NCI-H774 (cell line): ENCODE data around the gene TEKT5.
"Not testable (repeated sequence)": the region's sequence is repeated elsewhere in the genome, so short reads cannot be mapped to it uniquely, and the experiment has no call there.

Source experiments
- DNase-seq: peaks from one replicate; lab custom pipeline; 2025; lab: John Stamatoyannopoulos, UW

TEKT5 gene

DNA sequence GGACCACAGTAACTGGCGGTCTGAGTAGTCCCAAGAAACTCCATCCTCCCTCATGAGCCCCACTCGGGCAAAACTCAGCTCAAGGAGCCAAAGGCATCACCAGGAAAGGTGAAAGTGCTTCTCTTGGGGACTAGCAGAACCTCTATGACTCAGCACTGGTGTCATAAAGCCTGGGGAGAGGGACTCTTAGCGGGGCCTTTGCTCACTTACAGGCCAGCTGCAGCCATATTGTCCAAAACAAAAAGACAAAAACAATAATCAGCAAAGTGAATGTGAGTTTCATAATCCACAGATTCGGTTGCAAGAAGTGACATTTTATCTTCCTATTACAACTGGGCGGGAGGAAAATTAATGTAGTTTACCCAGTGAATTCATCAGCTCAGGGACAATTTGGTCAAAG, at the start of gene TEKT5:
TEKT5 (minus strand) TSS at position 101 of the 400 bp plus-strand sequence; CDS start at position 44, 57 bp downstream.
- no peak for DNase-seq

DNA sequence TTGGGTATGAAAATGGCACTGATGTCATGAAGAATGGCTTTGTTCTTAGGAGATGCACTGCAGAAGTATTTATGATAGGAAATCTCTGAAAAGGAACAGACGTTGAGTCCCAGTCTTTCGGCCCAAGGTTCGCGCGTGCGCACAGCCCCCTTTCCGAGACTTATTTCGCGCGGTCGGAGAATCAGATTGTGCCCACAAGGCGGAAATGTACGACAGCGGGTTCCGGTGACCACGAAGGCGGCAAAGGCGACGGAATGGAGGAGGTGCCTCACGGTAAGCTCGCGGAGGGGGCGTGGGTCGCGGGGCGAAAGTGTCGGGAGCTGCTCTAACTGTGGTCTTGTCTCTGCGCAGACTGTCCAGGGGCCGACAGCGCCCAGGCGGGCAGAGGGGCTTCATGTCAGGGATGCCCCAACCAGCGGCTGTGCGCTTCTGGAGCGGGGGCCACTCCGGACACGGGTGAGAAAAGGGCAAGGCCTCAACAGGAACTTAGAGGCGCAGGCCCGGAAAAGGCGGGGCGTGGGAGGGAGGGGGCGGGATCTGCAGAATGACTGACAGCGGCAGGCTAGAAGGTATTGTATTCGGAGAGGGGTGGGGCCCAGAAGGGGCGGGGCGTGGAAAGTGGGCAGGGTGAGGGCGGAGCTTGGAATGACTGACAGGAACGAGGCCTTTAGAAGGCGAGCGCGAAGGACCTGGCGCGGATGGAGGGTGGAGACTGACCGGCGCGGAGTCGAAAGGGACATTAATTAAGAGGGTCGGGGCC, 49.1 kb upstream of the TEKT5 start, which contains the start of gene NUBP1:
NUBP1 (plus strand) TSS at position 233 of the 760 bp plus-strand sequence; CDS start at position 255, 22 bp downstream.
- peak; percentile 93 for DNase-seq

DNA sequence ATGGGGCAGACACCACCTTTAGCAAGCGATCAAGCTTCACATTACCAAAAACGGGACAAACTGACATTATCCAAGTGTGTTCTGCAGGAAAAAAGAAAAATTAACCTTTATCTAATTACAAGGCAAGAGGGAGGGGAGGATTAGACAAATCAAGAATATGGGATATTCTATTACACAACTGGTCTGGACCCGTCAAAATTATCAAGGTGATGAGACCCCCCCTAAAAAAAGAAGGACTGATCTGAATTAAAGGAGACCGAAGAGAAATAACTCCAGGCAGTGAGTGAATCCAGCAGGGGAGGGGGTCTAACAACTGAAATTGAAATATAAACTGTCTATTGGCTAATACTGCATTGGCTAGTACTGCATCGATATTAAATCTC, 48.5 kb upstream of the TEKT5 start:
- DNase-seq: no peak

- no peak for DNase-seq
Observed at GRCh38 chr16:10741844-10742243, 47.1 kb upstream of the TEKT5 start.

GRCh38 chr16:10741249-10741648, 46.5 kb upstream of the TEKT5 start:
- not testable (repeated sequence) for DNase-seq

DNA sequence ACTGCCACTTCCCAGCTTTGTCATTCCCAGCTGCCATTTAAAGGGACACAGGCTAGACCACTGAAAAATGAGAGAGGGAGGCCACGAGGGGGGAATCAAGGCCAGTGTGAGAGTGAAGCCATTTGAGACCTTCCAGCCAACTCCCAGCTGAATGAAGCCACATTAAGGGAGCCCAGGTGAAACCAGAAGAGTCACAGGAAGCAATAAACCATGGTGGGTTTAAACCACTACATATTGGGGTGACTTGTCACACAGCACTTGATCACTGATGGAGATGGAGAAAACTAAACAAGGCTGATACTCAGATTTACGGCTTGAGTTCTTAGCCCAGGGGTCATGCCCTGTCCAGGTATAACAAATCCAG, 46.1 kb upstream of the TEKT5 start:
- no peak for DNase-seq

GRCh38 chr16:10740000-10740844, 45.5 kb upstream of the TEKT5 start:
- no peak for DNase-seq

- DNase-seq: no peak
Observed at GRCh38 chr16:10738231-10739077, 43.7 kb upstream of the TEKT5 start.

GRCh38 chr16:10737068-10737625, 42.4 kb upstream of the TEKT5 start:
- peak; percentile 67 for DNase-seq

DNA sequence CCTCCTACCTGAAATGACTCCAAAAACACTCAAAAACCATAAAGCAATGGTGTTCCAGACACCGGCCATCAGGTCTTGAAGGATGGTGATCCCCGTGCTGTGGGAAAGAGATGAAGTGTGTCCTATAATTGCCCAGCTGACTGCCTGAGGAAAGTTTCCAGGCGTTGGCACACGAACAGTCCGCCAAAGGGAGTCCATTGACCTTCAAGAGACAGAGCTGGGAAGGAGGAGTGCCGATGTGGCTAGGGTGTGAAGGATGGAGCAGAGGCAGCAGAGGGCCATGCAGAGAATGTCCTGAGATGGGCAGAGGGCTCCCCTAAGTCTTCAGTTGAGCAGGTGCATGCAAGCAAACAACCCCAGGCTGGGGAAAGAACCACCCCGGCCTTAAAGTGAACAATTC, 37.1 kb upstream of the TEKT5 start:
- DNase-seq: no peak

- no peak for DNase-seq
Observed at GRCh38 chr16:10729104-10730048, 34.6 kb upstream of the TEKT5 start.

DNA sequence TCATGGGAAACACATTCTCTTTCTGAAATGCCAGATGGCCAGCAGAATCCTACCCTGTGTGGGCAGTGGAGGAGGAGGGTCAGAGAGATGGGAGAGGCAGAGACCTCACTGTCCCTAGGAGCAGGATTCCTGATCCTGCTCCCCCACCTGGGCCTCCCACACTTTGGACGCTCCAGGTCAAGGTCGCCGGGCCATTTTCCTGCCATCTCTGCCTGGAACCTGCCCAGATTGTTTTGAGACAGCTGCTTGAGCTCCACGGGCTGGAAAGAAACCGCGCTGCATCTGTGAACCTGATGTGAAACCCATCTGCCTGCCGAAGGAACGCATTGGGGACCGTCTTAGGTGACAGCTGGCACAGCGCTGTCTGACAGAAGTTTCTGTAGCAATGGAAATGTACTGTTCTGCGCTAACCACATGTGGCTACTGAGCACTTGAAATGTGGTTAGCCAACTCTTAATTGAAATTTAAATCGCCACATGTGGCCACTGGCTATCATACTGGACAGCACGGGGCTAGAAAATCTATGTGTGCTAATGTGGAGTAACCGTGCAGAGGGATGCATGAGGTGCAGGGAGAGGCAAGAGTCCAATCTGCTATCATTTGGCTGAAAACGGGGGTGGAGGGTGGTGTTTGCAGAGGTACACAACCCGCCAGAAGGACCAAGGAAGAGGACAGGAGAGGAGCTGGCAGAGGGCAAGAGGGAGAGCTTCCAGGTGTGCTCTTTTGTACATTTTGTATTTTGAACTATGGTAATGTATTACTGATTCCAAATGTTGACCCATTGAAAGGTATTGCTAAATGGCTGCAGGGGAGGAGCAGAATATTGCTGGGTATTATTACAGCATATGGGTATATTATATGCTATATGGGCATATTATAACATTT, 33.5 kb upstream of the TEKT5 start:
- no peak for DNase-seq

DNA sequence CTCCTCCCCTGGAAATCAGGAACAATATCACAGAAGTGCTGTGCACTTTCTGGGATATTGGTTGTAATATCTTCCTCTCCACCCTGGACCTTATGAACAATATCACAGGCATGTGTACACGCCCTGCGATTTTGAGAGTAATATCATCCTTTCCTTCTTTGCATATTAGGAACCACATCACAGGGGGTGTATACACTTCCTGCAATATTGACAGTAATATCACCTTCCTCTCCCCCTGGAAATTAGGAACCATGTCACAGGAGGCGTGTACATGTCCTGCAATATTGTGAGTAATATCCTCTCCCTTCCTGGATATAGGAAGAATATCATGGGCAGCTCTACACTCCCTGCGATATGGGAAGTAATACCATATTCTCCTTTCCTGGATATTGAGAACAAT, 14.2 kb upstream of the TEKT5 start:
- no peak for DNase-seq

GRCh38 chr16:10699756-10700155, 5.0 kb upstream of the TEKT5 start:
- no peak for DNase-seq

DNA sequence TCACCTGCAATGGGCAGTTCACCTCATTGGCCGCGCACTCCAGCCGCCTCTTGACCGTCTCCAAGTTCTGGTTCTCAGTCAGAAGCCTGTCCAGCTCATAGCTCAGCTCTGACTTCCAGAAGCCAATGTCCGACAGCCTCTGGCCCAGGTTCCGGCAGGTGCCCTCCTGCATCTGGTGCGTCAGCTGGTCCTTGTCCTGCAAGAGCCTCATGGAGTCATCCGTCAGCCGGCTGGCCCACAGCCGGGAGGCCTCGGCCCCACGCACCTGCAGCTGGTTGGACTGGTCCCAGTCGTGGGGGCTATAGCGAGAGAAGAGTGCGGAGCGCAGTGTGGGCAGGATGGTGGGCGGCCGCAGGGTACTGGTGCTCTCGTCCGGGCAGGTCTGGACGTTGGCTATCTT, 424 bp downstream of the TEKT5 start:
- no peak for DNase-seq

GRCh38 chr16:10693889-10694288, 841 bp downstream of the TEKT5 start:
- no peak for DNase-seq

DNA sequence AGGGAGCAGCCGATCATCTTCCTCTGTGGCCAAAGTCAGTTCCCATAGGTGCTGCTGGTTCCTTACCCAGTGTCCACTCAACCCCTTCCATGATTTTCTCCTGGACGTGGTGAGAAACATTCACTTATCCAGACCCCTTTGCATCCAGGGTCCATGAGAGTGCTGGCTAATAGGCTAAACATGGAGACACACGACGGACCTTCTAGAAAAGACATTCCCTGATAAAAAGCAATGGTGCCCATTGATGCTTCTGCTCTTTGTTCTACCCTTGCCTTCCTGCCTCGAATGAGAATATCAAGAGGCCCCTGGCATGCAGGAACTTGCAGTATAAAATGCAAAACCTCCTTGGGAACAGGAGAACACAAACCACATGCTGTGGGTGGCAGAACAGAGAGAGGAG, 2.3 kb downstream of the TEKT5 start:
- DNase-seq: no peak

DNA sequence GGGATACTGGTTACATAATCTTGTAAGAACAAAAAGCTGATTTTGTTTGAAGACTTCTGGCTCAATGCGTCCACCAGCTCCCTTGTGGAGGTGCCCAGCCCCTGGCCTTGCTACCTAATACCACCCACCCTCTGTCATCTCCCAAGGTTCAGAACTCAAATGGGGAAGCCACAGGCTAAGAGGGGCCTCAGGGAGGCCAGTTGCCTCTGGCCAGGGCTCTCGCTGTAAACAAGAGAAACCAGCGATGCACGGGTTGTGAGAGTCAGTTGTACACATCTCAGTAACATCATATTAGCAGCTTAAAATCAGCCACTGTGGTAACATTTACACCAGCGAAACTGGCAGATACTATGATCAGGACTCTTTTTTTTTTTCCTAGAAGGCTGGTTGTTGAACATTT, 6.0 kb downstream of the TEKT5 start:
- DNase-seq: no peak

- peak; percentile 5 for DNase-seq
Observed at GRCh38 chr16:10688291-10688690, 6.4 kb downstream of the TEKT5 start.

- no peak for DNase-seq
Observed at GRCh38 chr16:10685709-10686108, 9.0 kb downstream of the TEKT5 start.
